HG02938 (cell line): ENCODE measurements around the gene GCFC2.
A peak's percentile ranks its signal among the peaks of the same experiment; 100 is the strongest.
"Not testable (repeated sequence)": the region's sequence is repeated elsewhere in the genome, so short reads cannot be mapped to it uniquely, and the experiment has no call there.

ENCODE experiments used
- ATAC-seq: cut with Tn5 transposase; IDR thresholded peaks from one replicate; pipeline ENCODE4 v1.9.1; 2021; ENCODE audit warnings: mild to moderate bottlenecking, moderate library complexity; ENCODE audit not compliant: unreplicated experiment

The GCFC2 gene

GRCh38 chr2:75683430-75683829, 27.3 kb downstream of the GCFC2 start:
- not testable (repeated sequence) for ATAC-seq

- ATAC-seq, result no peak
Measured at GRCh38 chr2:75680402-75680801, 30.3 kb downstream of the GCFC2 start.

DNA sequence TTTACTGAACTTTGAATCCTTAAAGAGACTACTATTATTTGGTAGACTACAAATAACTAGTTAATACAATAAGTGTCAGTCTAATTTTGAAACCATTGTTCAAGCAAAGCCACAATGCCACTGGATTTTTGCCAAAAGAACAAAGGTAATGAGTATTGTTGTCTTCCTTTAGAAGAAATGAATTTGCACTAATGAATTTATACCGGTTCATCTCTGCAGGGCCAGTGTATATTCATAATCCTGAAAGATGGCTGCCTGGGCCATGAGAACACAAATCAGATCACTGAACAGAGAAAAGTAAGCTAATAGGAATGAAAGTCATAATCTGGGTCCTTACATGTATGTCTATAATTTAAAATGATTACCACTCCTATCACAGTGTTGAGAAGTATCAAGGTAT, 31.2 kb downstream of the GCFC2 start:
- ATAC-seq, result no peak

DNA sequence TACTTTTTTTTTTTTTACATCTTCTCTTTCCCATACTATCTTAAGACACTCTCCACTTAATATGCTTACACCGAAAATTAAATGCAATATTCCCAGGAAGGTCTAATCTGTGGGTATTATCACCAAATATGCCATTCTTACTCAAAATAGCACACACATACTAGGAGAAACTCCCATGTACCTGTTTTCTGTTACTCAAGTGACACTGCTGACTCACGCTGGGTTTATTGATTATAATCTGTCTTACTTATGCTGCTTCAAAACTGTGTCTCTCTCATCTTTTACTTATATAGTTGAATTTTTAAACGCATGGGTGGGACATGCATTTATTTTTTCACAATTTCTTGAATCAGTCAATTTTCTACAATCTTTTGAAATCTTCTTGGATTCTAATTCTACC, 34.3 kb downstream of the GCFC2 start:
- no peak for ATAC-seq

DNA sequence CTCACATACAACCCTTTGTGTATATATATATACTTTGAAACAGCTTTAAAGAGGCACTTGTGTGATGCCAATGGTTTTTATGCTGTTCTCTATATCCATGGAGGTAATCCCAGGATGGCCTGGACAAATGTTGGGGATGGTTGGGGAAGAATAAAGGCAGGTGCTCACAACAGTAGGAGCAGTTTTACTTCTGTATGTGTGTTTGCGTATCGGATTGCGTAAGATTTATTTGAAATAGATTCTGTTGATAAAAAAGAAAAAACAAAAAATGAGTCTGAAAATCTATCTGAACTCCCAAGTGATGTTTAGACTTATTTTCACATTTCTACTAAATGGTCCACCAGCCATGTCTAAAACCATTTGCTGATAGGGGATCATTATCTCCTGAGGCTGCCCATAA, 34.8 kb downstream of the GCFC2 start:
- ATAC-seq, result no peak

GRCh38 chr2:75675423-75675822, 35.3 kb downstream of the GCFC2 start:
- not testable (repeated sequence) for ATAC-seq

GRCh38 chr2:75667884-75668283, 42.8 kb downstream of the GCFC2 start:
- ATAC-seq, result no peak

GRCh38 chr2:75666911-75667310, 43.8 kb downstream of the GCFC2 start:
- no peak for ATAC-seq

DNA sequence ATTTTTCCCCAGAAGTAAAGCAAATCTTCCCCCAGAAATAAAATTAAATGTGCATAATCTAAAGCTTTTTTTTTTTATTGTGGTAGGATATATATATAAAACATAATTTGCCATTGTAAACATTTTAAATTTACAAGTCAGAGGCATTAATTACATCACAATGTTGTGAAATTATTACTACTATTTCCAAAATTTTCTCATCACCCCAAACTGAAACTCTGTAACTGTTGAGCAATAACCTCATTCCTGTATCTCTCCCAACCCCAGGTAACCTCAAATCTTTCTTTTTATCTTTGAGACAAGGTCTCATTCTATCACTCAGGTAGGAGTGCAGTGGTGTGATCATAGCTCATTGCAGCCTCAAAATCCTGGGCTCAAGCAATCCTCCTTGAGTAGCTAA, 52.9 kb downstream of the GCFC2 start:
- ATAC-seq, result no peak

DNA sequence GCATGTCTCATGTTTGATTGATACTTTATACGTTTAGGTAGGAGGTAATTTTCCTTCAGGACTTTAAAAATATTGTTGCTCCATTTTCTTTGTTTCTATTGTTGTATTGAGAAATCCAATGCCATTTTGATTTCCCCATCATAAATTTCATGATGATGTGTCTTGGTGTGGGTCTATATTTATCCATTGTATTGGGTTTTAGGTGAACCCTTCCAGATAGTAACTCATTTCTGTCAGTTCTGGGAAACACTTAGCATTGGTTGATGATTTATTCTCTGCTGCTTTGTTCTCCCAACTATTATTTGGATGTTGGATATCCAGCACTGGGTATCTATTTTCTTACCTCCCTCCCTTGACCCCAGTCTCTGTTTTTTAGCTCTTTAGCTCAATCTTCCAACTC, 54.2 kb downstream of the GCFC2 start:
- no peak for ATAC-seq

DNA sequence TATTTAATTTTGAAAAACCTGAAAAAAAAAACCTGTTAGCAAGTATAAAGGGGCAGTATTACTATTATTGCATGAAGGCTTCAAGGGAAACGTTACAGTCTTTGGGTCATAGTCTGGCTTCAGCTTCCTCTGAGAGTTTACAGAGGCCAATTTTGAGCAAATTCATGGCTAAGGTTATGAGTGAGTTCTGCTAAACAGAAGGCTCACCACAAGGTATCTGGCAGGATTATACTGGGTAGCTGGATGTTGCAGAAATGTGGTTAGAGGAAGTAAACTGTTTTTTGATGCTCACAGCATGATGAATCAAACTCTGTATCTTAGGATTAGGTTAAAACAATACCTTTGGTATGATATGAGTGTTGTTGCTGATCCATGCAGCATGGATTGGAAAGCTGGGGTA, 54.9 kb downstream of the GCFC2 start:
- ATAC-seq, result no peak

- no peak for ATAC-seq
Measured at GRCh38 chr2:75654012-75654411, 56.7 kb downstream of the GCFC2 start.

- no peak for ATAC-seq
Measured at GRCh38 chr2:75647771-75648170, 62.9 kb downstream of the GCFC2 start.

DNA sequence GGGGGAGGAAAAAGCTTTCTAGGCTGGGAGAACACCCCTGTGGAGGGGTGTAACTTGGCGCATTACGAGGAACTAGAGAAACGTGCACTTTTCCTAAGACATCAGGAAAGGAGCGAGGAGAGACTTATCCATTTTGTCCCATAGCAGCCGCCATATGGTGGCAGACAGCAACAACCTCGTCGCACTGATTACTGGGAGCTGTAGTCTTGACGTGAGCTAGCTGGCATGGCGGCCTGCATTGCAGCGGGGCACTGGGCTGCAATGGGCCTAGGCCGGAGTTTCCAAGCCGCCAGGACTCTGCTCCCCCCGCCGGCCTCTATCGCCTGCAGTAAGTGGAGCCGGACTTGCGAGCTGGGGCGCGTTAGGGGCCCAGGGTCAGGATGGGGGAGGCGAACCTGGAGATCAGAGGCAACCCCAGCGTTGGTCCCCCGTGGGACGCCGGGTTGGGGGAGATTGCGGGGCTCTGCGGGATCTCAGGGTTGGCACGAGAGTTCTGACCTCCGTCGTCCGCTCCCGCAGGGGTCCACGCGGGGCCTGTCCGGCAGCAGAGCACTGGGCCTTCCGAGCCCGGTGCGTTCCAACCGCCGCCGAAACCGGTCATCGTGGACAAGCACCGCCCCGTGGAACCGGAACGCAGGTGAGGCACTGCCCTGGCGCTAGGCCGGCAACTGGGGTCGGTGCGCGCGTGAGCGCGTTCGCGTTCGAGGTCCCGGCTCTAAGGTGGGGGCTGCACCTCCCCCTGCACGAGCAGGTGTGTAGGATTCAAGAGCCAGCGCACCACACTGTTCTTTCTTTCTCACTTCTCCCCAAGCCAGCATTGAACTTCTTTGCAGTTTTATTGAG, 63.9 kb downstream of the GCFC2 start, which contains the start of gene MRPL19:
TSS of gene MRPL19 (plus strand) at position 201 of the 843 bp plus-strand sequence. CDS start at position 226, 25 bp downstream.
- peak; percentile 91 for ATAC-seq

DNA sequence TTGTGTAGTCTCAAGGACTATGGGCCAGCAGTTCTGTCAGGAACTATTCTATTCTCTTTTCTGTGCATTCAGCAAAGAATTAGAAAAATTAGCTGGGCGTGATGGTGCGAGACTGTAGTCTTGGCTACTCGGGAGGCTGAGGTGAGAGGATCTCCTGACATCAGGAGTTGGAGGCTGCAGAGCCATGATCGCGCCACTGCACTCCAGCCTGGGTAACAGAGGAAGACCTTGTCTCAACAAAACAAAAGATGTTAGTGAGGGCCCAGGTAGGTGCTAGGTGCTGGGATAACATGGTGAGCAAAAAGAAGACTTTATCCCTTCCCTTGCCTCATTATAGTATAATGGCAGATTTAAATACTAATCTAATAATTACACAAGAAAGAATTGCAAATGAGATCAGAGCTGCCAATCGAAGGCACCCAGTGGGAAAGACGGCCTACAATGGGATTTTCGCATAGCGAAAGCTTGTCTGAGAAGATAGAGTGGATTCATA, 64.6 kb downstream of the GCFC2 start:
- no peak for ATAC-seq

DNA sequence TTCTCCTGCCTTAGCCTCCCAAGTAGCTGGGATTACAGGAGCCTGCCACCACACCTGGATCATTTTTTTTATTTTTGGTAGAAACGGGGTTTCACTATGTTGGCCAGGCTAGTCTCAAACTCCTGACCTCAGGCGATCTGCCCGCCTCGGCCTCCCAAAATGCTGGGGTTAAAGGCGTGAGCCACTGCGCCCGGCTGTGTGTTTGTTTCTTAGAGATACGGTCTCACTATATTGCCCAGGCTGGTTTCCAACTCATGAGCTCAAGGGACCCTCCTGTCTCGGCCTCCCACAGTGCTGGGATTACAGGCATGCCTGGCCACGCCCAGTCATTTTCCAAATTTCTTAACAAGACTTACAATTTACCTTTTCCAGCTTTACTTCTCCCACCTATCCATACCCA, 65.1 kb downstream of the GCFC2 start:
- ATAC-seq, result no peak

DNA sequence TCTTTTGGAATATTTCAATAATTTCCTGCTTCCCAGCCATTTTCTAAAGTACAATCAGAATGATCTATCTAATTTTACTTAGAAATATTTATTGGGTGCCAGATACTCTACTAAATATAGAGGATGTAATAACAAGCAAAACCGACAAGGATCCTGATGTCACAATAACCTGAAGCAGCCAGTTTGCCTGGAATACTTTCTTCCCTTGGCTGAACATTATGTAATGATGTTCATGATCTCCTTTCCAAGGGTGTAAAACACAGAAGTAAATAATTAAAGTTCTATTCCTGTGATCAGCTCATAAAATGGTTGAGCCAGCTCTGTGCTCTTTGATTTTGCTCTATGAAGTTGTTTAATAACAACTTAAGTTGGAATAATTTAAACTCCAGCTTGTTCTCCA, 66.7 kb downstream of the GCFC2 start:
- no peak for ATAC-seq

- ATAC-seq, result no peak
Measured at GRCh38 chr2:75641587-75641986, 69.1 kb downstream of the GCFC2 start.

- peak; percentile 95 for ATAC-seq
Measured at GRCh38 chr2:75640621-75641121, 70.0 kb downstream of the GCFC2 start.

GRCh38 chr2:75637568-75637967, 73.1 kb downstream of the GCFC2 start:
- ATAC-seq, result no peak

DNA sequence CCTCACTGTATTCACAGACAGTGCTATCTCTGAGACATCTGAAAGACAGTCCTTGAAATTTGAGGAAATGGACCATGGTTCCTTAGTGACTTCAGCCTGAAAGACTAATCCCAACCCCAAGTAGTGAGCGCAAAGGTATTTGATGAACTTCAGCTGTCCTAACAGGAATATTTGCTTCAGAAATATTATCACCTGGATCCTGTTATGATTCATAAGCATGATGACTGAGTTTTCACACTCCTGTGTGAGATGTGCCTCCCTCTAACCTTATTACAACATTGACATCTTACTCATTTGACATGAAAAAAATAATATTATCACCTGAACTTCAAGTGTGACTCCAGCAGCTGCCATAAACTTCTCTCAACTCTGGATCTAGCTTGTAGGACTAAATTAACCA, 75.8 kb downstream of the GCFC2 start:
- no peak for ATAC-seq

GRCh38 chr2:75633620-75634019, 77.1 kb downstream of the GCFC2 start:
- no peak for ATAC-seq
